ENCODE measurements around the gene FOXP1.
"Not testable (repeated sequence)": the region's sequence is repeated elsewhere in the genome, so short reads cannot be mapped to it uniquely, and the experiment has no call there.

Gene FOXP1

DNA sequence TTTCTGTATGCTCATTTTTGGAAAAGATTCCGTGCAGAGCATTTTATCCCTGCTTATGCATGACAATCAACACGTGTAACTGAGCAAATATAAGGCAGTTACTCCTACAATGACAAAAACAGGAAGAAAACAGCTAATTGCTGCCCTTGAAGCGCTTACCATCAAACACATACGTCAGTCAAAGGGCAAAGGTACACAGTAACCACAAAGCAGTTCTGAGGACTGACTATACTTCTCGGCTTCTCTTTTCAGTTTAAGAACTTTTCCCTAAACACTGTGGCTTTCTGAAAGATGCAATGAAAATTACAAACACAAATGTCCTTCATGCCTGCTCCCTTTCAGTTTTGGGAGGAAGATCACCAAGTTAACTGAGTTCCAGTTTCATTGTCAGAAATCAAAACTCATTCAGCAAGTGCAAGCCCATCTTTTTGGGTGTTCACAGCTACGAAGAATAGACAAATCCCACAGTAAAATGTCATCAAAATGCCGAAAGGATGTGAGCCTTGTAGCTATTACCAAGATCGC, 602.8 kb downstream of the FOXP1 start:
- H3K27me3 ChIP-seq = no peaks in the 10 kb centered on the region
- H3K36me3 ChIP-seq = peaks cover 3% of the 10 kb centered on the region
- H3K4me1 ChIP-seq = peaks cover 15% of the 10 kb centered on the region
- no peaks in the 10 kb centered on the region for H3K9me3 ChIP-seq
- DNase-seq = no peak
- no peak overlapping the region for H3K4me3 ChIP-seq (ENCODE audit: low read depth, low read length)
- TF ChIP-seq, protein P1, sequence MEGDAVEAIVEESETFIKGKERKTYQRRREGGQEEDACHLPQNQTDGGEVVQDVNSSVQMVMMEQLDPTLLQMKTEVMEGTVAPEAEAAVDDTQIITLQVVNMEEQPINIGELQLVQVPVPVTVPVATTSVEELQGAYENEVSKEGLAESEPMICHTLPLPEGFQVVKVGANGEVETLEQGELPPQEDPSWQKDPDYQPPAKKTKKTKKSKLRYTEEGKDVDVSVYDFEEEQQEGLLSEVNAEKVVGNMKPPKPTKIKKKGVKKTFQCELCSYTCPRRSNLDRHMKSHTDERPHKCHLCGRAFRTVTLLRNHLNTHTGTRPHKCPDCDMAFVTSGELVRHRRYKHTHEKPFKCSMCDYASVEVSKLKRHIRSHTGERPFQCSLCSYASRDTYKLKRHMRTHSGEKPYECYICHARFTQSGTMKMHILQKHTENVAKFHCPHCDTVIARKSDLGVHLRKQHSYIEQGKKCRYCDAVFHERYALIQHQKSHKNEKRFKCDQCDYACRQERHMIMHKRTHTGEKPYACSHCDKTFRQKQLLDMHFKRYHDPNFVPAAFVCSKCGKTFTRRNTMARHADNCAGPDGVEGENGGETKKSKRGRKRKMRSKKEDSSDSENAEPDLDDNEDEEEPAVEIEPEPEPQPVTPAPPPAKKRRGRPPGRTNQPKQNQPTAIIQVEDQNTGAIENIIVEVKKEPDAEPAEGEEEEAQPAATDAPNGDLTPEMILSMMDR (IDR thresholded peaks at IDR 0.05; ENCODE audit: low read depth, low read length) = no peak

DNA sequence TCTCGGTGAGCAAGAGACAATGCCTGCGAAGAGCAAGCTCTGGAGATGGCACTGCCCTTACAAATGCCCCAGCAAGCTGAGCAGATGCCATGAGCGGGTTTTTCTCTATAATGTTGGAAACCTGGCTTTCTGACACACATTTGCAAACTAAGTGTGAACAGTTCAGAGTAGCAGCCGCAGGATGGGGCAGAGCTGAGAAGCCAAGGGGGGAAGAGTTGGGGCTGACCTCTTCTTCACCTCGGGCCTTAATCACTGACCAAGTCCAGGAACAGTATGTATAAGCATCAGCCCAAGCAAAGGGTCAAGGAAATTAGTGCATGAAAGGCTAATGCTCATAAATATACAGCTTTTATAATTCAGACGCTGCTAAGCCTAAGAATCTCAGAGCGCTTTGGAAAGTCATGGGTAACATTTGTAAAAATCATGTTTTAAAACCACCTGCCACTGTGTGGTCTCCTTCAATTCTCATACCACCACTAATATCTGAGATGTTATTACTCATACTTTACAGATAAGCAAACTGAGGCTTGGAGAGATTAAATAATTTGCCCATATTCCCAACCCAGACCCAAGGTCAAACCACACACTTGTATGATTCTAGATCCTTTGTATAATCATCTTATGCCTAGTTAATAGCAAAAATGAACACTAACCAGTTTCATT, 603.4 kb downstream of the FOXP1 start:
- H3K36me3 ChIP-seq = peaks cover 6% of the 10 kb centered on the region
- no peaks in the 10 kb centered on the region for H3K9me3 ChIP-seq
- DNase-seq = no peak
- TF ChIP-seq, protein P1 (IDR thresholded peaks at IDR 0.05; ENCODE audit: low read depth, low read length) = no peak
- H3K27me3 ChIP-seq = no peaks in the 10 kb centered on the region
- H3K4me3 ChIP-seq (ENCODE audit: low read depth, low read length) = no peak overlapping the region
- H3K4me1 ChIP-seq = peaks cover 15% of the 10 kb centered on the region

DNA sequence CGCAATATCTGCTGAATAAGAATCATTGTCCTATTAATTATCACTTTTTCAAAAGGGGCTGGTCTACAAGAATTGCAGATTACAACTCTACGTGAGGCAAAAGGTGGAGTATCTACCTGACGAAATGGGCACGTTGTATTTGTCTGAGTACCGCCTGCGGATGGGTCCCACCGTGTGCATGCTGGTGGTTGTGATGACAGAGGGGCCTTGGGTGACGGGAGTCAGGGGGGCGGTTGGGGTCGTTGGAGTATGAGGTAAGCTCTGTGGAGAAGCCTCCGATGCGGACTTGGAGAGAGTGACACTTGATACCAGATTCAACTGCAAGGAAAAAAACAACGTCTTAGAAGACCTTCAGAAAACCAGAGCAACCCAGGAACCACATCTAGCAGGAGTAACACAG, 605.8 kb downstream of the FOXP1 start:
- TF ChIP-seq, protein P1 (IDR thresholded peaks at IDR 0.05; ENCODE audit: low read depth, low read length) = no peak
- no peak for DNase-seq
- Histone ChIP-seq H3K9me3 (no peaks in the 10 kb centered on the region), H3K4me1 (peaks cover 12% of the 10 kb centered on the region), H3K36me3 (peaks cover 10% of the 10 kb centered on the region), H3K4me3 (ENCODE audit: low read depth, low read length) (no peak overlapping the region), H3K27me3 (no peaks in the 10 kb centered on the region)

DNA sequence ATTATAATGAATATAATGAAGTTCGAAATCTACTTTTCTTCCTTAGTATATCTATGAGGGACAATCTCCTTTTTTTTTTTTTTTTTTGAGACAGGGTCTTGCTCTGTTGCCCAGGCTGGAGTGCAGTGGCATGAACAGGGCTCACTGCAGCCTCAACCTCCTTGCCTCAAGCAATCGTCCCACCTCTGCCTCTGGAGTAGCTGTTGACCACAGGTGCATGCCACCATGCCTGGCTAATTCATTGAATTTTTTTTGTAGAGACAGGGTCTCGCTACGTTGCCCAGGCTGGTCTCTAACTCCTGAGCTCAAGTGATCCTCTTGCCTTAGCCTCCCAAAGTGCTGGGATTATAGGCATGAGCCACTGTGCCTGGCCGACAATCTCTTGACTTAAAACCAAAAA, 607.5 kb downstream of the FOXP1 start:
- H3K36me3 ChIP-seq; DNase-seq; H3K4me3 ChIP-seq (ENCODE audit: low read depth, low read length); H3K9me3 ChIP-seq; H3K4me1 ChIP-seq; H3K27me3 ChIP-seq: not testable (repeated sequence)

DNA sequence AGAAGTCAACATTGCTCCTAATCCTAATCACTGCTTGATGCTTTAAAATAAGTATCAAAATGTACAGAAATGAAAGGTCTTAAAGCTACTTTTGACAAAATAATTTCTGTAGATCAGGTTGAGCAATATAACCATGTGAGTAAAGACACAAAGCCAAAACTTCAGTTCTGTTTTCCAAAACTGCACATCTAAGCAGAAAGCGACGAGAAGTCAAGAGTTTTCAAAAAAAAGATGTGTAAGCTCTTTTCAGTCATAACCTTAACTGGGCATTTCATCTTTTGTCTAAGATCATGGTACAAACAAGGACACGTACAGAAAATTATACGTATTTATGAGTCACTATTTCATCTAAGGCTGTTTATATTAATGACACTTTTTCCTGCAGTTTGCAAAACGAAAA, 608.8 kb downstream of the FOXP1 start:
- H3K36me3 ChIP-seq = peaks cover 10% of the 10 kb centered on the region
- no peak for DNase-seq
- peaks cover under 1% of the 10 kb centered on the region; the same call in 1 of the 2 replicates for H3K4me1 ChIP-seq
- TF ChIP-seq, protein P1 (IDR thresholded peaks at IDR 0.05; ENCODE audit: low read depth, low read length) = no peak
- no peak overlapping the region for H3K4me3 ChIP-seq (ENCODE audit: low read depth, low read length)
- no peaks in the 10 kb centered on the region for H3K9me3 ChIP-seq
- no peaks in the 10 kb centered on the region for H3K27me3 ChIP-seq

DNA sequence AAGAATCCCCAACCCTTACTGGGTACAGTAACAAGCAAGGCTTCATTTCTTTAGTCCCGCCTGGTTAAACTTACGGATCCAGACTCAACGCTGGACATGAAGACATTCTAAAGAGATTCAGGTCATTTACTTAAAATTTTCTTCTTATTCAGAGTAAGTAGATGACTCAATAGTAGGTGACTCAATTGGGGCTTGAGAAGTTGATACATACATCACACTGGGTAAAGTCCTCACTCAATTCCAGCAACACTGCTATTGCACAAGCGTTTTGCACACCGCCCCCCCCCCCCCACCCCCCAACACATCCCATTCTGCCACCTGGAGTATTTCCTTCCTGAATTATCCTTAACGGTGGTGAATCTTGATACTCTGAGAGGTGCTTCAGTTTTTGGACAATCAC, 610.0 kb downstream of the FOXP1 start:
- no peaks in the 10 kb centered on the region for H3K9me3 ChIP-seq
- no peak for DNase-seq
- no peak overlapping the region for H3K4me3 ChIP-seq (ENCODE audit: low read depth, low read length)
- peaks cover 5% of the 10 kb centered on the region; the same call in 1 of the 2 replicates for H3K4me1 ChIP-seq
- TF ChIP-seq, protein P1 (IDR thresholded peaks at IDR 0.05; ENCODE audit: low read depth, low read length) = no peak
- no peaks in the 10 kb centered on the region for H3K27me3 ChIP-seq
- peaks cover 10% of the 10 kb centered on the region for H3K36me3 ChIP-seq

Data from BE2C (cell line).